Activated naive CD4-positive, alpha-beta T cell treated with anti-CD3 and anti-CD28 coated beads, Interleukin-2, amount 50 U/mL, for 16 hours (primary cell): ENCODE results near the gene UVSSA.
"Not testable (repeated sequence)": the region's sequence is repeated elsewhere in the genome, so short reads cannot be mapped to it uniquely, and the experiment has no call there.

Experiments used
- DNase-seq: peaks from one replicate; pipeline ENCODE4 v3.0.0-alpha.2; 2020

The UVSSA gene

DNA sequence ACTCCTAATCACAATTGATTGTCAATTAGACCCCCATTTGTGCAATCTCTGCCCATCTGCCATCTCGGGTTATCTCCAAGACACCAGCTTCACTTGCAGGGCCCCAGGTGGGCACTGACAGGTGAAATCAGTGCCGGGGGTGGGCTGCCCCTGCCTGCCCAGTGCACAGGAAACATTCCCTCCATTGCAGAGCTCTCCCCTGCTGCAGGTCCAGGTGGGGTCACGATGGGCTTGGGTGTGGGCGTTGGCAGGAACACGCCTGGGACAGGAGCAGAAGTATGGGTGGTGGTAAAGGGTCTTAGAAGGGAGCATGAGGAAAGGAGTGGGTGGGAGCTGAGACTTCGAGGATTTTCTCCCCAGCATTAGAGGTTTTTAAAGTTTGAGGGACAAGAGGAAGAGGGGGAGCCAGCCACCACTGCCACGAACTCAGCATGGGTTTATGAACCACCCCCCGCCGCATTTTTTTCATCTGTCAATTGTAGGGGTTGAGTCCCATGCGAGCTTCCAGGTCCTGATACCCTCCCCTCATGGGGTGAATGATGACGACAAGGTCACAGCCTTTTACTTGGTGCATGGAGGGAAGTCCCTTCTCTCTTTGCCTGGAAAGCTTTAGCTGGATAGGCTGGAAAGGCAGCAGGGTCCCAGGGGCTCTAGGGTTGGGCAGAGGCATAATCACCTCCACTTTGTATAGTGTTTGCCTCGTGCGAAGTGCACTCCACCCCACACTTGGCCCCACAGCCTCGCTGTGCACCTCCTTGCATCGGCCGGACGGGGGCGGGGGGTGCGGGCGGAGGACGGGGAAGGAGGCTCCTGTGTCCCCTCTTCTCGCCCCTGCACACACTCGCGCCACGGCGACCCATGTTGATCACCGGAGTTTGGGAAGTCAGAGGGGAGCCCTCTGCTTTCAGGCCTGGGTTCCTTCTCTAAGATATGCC lies 62.8 kb downstream of the UVSSA start:
- DNase-seq = no peak

- DNase-seq = peak; percentile 45
Measured at GRCh38 chr4:1410491-1411325, 63.7 kb downstream of the UVSSA start.

- no peak for DNase-seq
Measured at GRCh38 chr4:1411436-1412375, 64.7 kb downstream of the UVSSA start.

- DNase-seq = no peak
Measured at GRCh38 chr4:1412376-1413203, 65.6 kb downstream of the UVSSA start.

DNA sequence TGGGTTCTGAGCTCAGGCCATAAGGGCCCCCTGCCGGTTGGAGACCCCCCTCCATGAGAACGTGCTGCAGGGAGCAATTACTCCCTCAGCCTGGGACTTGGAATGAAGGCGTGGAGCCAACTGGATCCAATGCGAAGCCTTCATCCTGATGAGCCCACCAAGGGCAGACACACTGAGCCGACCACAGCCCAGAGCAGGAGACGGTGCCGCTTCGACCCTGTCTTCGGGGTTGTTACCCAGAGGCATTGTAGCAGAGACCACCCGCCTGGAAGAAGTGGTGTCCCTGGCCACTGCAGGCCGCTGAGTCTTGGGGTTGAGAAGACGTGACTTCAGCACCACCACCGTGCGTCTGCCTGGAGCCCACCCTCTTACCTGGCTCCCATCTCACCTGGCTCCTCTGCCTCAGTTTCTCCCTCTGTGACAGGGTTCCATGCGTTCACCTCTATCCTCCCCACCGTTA lies 66.2 kb downstream of the UVSSA start:
- DNase-seq = no peak

DNA sequence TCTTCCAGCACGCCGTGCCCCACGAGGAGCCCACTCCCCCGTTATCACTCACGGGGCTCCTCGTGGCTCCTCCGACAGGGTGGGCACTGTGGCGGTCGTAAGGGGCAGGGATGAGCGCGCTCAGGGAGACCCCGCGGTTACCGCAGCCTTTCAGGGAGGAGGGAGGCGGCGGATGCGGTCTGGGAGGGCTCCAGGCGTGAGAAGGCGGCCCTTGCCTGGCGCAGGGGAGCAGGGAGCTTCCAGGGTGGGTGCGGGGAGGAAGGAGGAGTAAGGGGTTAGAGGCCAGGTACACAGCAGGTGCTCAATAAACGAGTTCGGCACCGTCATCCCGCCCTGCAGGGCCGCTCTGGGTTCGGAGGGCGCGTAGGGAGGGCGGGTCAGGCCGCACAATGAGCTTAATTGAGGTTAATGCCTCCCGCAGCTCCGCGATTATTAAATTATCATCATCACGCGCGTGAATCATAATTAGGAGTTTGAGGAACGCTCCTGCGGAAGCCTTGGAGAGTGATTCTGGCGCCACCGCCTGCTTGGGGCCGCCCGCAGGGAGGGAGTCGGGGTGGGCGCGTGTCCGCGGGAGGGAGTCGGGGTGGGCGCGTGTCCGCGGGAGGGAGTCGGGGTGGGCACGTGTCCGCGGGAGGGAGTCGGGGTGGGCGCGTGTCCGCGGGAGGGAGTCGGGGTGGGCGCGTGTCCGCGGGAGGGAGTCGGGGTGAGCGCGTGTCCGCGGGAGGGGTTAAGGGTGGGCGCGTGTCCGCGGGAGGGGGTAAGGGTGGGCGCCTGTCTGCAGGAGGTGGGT lies 66.9 kb downstream of the UVSSA start:
- no peak for DNase-seq

GRCh38 chr4:1414831-1415680 lies 68.0 kb downstream of the UVSSA start:
- no peak for DNase-seq

DNA sequence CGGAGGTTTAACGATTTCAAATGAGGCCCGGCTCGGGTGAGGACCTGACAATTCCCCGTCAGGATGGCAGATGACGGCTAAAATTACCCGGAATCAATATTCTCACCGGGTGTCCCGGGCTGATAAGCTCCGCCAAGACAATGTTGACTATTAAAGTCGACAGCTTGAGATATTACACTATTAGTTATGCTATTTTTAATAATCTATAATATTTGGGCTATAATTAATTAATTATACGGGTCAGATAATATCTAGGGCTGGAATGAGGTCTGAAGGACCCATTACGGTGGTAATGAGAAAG lies 68.6 kb downstream of the UVSSA start:
- DNase-seq = no peak

DNA sequence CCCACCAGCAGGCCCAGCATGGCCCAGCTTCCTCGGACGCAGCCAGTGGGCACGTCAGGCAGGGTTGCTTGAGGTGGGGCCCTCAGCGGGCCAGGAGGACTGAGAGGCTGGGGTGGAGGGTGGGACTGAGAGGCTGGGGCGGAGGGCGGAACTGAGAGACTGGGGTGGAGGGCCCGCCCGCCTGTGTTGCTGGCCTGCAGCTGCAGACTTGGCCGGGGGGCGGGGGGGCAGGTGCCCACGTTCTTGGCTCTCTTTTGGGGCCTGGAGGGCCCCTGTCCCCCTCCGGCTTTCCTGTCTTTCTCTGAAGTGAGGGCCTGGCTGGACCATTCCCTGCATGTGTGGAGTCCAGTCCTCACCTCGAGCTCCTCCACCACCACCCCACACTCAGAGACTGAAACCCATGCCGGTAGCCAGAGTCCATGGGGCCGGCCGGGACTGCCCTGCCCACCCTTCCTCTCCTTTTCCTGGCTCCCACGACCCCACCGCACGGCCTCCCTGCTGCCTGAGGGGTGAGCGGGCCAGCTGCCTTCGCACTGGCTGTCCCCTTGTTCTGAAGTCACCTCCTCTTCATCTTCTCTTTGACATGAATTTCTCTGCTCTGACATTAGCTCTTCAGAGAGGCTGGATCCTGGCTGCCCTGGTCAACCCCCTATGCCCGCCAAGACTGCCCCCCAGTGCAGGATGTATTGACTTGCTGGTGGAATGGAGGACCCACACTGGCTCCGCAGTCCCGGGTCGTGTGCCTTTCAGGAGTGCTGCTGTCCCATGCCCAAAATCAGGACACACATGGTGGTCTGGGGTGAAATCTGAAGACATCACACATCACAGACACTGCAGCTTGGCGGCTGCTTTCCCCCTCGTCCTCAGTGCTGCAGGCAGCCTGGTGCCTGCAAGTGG lies 69.3 kb downstream of the UVSSA start:
- DNase-seq = no peak

GRCh38 chr4:1416948-1417260 lies 69.9 kb downstream of the UVSSA start:
- DNase-seq = no peak

- no peak for DNase-seq
Measured at GRCh38 chr4:1417522-1418390, 70.7 kb downstream of the UVSSA start.

- no peak for DNase-seq
Measured at GRCh38 chr4:1418494-1419285, 71.7 kb downstream of the UVSSA start.

DNA sequence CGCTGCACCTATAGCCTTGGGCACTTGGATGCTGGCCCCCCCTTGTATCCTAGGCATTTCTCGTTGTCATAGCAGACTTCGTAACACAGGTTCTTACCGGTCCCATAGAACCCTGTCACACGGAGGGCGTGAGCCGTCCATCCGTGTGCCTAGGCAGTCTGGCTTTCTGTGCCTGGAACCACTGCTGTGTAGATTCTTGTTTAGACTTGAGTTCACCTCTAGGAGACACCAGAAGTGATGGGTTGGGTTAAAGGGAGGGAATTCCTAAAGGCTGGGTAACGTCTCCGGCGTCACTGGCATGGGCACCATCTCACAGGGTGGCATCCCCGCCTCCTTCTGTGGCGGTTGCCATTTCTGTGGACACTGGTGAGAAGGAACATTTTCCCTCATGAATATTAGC lies 72.7 kb downstream of the UVSSA start:
- DNase-seq = no peak

DNA sequence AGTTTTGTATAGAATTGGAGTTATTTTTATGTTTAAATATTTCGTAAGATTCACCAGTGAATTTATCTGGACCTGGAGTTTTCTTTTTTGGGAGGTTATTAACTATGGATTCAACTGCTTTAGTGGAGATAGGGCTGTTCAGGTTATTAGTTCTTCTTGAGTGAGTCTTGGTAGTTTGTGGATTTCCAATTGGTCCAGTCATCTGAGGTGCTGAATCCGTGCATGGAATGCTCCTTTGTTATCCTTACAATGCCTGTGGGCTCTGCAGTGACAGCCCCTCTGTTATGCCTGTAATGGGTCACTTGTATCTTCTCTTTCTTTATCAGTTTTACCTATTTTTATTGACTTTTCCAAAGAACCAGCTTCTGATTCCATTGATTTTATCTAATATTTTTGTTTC lies 74.6 kb downstream of the UVSSA start:
- no peak for DNase-seq

DNA sequence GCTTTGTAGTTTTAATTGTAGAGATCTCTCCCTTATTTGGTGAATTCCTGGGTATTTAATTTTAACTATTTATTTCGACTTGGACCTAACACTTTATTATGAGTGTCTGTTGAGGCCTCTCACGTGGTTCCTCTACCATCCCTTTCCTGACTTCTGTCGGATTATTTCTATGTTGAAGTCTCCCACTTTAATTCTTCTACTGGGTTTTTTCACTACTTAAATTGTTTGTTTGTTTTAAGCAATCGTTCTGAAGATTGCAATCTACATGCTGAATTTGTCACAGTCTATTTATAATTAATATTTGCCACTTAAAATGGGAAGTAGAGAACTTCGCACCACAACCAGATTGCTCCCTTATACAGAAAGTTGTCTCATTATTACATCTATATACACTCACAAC lies 80.0 kb downstream of the UVSSA start:
- no peak for DNase-seq

- not testable (repeated sequence) for DNase-seq
Measured at GRCh38 chr4:1443688-1444172, 96.7 kb downstream of the UVSSA start.
